ENCODE data around the gene MGMT.
"Not testable (repeated sequence)": the region's sequence is repeated elsewhere in the genome, so short reads cannot be mapped to it uniquely, and the experiment has no call there.

Gene MGMT

DNA sequence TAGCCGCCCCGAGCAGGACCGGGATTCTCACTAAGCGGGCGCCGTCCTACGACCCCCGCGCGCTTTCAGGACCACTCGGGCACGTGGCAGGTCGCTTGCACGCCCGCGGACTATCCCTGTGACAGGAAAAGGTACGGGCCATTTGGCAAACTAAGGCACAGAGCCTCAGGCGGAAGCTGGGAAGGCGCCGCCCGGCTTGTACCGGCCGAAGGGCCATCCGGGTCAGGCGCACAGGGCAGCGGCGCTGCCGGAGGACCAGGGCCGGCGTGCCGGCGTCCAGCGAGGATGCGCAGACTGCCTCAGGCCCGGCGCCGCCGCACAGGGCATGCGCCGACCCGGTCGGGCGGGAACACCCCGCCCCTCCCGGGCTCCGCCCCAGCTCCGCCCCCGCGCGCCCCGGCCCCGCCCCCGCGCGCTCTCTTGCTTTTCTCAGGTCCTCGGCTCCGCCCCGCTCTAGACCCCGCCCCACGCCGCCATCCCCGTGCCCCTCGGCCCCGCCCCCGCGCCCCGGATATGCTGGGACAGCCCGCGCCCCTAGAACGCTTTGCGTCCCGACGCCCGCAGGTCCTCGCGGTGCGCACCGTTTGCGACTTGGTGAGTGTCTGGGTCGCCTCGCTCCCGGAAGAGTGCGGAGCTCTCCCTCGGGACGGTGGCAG lies at the start of gene MGMT:
Gene MGMT, plus strand, starts transcription at position 539 of the 656 bp plus-strand sequence.
- DNase-seq = peak; percentile 95

DNA sequence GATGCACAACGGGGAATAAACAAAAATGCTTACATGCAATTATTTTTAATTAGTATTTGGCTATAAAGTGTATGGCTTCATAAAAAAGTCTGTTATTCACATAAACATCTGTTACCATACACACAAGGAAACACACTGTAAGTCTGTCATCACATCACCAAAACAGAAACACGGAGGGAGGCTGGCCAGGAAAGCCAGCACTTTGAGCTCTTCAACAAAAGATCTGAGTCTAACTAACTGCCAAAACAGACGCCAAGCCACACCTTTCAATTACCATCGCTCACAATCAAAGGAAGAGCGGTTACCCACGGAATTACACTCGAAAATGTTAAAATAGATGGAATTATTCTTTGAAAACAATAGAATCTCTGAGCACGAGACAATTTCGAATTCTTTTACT lies 49.2 kb upstream of the MGMT start:
- DNase-seq = no peak

DNA sequence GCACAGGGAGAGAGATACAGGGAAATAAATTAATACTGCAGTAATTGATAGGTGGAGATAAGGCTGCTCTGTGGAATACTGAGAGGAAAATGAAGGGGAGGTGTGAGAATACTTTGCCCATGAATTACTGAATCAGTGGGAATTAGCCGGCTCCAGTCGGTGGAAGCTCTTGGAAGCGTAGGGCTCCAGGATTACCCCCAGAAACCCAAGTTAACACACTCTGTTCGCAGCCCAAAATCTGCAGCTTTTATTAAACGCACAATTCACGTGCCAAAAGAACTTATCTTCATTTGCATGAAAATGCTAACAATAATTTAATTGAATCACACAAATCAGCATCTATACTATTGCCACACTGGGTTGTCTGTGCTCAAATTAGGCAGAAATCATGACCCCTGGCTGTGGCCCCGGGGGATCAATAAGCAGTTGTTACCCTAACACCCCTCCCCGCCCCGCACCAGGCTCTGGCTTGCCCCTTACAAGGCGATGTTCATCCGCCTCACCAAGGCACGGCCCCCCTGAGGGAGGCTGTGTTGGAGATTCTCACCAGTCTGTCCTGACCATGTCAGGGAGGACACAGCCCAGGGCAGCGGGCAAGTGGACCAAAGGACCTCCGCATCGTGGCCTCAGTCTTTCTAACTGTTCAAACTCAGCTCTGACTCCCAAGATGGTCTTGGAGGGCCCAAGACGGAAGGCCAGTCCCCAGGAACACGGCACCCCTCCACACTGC lies 48.4 kb upstream of the MGMT start:
- DNase-seq = no peak

DNA sequence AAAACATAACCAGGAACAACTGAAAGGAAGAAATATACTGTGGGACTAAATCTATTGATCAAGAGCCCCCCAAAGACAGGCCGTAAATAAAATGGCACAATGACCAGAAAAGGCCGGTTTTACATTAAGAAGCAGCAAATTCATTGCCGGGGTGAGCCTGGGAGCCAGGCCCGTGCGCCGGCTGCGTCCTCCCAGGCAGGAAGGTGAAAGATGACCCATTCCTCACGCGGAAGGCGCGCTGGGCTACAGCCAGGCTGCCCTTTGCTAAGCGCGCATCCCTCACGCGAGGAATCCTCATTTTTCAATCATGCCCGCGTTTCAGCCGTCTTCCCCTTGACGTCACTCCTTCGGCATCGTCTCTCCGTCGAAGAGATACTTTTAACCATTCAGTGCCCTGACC lies 47.6 kb upstream of the MGMT start:
- no peak for DNase-seq

DNA sequence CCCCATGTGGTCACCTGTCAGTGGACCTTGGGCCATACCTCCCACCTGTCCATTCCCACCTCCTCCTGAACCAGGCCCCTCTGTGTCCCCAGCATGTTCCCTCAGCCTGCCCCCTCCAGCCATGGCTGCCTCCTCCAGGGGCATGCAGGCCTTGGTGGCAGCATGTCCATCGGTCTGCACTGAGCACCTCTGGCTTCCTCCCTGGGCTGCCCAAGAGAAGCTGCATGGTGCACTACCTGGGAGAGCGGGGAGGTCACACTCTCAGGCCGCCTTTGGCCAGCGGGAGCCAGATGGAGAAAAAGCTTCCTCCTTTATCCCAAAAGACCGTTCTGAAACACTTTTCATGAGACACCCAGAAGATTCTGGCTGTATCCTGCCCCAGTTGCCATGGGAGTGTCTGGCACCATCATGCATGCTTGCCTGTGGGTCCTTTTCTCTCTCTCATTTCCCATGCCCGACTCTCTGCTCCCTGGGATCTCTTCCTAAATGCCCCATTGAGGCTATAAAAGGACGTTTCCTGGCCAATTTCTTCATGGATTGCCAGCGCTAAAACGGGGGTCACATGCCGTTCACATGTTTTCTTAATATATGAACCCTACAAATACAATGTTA lies 45.5 kb upstream of the MGMT start:
- DNase-seq = no peak

DNA sequence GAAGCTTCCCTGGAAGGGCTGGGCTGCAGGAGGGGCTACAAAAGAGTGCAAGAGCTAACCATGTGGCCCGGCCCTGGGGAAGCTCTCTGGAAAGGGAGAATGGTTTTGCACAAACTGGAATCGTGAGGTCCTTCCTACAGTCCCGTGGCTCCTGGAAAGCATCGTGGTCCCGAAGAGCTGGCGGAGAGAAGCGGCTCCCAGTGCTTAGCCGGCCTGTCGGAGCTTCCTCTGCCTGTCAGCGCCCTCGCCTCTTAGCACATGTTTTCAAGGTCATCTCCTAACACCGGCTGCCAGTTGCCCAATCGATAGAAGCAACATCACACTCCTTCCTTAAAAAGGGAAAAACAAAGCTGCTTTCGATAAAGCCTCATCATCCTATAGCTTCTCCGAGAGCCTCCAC lies 42.1 kb upstream of the MGMT start:
- no peak for DNase-seq

DNA sequence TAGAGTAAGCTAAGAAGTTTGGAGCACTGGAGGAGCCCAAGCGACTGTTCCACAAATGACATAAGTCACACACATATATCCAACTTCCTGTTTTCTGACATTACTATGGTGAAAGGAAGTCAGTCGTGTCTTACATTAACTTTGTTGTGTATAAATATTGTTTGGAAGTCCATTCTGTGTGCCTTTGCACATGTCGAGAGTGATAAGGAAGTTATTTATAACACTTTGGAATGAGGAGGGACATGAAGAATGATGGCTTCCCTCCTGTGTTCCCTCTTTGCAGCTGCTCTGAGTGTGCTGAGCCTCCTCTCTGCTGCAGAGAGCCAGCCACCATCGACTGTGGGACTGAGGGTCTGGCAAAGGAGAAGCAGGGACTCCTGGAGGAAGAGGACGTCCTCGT lies 40.4 kb upstream of the MGMT start:
- DNase-seq = no peak

DNA sequence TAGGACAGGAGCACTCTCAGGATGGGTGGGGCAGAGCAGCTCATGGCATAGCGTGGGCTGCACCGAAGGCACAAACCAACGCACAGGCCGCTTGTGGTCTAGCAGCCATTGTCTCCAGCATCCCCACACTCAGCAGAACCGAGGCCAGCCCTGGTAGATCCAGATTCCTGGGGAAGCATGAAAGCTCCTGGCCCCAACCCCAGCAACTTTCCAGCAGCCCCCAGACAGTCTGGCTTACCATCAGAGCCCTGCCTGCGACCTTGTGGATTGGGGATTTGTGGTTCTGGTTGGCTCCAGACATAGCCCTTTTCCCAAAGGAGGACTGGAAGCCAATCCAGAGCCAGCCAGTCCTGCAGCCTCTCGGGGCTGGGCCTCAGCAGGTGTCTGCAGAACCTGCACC lies 33.8 kb upstream of the MGMT start:
- no peak for DNase-seq

DNA sequence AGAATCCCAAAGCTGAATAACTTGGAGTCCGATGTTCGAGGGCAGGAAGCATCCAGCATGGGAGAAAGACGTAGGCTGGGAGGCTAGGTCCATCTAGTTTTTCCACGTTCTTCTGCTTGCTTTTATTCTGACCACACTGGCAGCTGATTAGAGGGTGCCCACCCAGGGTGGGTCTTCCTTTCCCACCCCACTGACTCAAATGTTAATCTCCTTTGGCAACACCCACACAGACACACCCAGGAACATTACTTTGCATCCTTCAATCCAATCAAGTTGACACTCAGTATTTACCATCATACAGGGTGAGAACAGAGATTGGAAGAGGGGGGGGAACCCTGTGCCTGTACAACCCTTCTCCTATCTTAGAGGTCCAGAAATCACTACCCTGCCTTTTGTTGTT lies 31.3 kb upstream of the MGMT start:
- DNase-seq = not testable (repeated sequence)

DNA sequence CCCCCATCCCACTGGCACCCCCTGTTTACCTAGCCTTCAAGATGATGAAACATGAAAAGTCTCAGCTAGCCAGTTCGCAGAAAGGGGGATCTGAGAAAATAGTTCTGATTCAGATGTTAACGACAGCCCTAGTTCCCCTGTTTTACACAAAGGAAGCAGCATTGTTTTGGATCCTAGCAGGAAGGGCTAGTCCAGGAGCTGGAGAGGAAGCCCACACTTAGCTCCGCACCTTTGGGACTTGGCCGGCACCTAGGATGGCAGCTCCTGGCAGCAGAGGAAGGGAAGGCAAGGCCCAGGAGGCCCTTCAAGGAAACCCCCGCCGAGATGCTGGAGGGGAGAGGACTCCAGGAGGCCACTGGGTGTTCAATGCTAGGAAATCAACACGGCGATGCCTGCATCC lies 29.0 kb upstream of the MGMT start:
- DNase-seq = no peak

DNA sequence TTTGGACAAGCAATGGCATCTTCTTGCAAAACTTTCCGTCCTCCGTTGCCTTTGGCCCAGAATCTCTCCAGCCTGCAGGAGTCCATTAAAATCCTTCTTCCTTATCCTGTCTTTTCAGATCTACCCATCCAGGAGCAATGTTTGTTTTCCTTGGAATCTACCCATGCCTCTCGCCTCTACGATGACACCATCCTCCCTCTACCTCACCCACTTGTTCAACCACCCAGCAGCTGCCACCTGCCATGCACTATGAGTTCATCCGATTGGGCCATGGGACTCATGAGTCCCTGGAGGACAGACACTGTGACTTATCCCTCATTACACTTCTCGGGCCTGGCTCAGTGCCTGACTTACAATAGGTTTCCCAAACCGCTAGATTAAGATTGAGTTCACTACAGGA lies 26.8 kb upstream of the MGMT start:
- no peak for DNase-seq

DNA sequence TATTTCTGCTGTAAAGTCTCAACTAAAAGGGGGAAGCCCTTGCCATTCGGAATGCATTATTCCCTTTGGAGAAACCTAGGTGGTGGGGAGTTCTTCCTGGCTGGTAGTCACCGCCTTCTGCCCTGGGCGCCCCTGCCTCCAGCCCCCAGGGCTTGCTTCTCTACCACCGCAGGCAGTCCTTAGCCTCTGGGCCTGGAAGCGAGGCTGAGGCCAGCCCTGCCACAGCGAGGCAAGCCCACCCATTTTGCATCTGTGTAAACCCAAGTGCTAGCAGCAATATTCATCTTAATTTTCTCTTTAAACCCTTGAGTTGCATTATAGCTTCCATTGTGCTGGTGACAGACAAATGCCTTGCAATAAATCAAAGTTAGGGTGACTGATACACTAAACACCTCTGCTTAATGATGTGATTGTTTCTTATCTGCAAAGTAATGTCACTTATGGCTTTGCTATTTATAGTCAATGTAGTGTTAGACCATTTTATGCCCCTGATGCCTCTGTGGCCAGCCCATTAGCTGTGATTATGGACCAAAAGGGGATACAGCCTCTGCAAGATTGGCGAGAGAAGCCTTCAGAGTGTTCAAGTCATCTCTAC lies 26.2 kb upstream of the MGMT start:
- DNase-seq = no peak

DNA sequence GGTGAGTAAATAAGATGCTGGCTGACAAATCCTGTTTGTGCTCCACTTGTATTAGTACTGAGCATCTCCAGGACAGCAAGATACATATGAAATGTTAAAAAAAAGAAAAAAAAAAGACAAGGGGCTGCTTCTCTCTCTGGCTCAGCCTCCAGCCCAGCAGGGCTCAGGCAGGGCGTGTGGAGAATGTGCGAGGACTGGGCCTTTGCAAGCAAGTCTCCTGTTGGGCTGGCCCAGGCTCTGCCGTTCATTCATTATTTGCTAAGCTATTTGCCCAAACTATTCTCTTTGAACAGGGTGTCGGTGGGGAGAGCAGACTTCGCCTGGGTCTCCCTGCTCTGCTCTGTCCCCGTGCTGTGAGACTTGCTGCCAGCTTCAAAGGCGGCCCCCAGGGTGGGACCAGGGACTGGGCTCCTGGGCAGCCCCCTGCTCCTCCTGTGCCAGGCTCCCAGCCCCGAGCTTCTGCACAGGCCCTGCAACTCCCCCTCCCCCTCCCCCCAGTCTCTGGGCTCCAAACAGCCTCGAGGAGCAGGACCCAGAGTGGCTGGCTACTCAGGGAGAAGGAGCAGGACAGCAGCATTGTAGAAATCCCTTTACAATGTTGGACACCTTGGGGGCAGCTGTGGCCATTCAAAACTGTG lies 25.6 kb upstream of the MGMT start:
- no peak for DNase-seq

DNA sequence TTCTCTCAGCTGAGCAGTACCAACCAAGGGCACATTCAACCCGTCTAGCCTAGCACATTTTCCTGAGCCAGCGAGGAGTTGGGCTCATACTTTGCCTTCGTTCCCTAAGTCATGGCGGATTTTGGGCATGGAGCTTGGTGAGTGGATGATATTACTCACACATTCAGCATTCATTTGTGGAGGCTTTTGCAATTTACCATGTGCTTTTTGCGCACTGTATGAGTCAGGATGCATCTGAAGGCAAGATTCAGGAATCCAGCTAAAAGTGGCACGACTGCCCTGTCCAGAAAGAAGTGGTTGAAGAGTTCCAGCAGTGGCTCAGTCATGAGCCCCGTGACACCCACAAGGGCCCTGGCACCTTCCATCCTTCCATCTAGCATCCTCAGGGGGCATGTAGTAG lies 24.2 kb upstream of the MGMT start:
- DNase-seq = no peak

DNA sequence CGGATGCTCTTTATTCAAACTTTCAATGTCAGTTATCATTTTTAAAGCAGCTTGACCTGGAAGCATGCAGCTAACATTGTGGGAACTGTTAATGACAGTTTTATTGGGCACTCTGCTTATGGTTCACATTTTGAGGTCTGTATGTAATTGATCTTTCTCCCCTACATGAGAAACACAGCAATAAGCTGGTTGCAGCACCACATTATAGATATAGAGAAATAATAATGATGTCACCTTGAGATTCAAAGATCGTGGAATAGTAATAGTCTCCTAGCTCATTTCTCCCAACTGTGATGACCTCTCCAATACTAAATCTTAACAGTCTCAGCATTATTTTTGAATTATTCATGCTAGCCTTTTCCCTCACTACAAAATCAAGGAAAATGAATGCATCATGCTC lies 22.7 kb upstream of the MGMT start:
- DNase-seq = no peak

DNA sequence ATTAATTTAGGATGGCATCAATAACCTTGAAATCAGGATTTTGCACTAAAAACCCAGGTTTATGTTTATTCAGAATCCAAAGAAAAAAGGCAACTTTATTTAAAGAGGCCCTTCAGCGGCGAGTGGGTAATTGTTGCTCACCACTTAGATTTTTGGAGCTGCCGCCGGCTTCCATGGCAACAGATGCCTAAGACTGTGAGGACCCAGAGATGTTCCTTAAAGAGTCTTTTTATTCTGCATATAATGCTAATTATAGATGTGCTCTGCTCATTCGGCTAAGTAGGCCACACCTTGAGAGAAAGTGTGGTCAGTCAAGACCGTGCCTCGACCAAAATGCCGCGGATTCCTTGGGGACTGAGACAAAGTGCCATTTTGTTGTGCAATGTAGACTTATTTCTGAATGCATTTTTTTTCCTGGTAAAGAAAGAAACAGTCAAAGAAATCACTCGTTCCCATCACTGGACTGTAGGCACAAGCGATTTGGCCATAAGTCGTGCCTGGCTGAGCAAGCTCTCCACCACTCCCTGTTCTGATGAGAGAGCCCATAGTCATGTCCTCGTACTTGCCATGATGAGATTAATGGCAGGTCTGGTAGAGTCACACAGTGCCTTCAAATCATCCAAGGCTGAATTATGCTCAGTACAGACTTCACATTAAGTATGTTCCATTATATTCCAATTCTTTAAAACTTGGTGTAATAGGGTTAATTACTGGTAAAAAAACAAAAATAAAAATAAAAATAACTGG lies 21.4 kb upstream of the MGMT start:
- no peak for DNase-seq

DNA sequence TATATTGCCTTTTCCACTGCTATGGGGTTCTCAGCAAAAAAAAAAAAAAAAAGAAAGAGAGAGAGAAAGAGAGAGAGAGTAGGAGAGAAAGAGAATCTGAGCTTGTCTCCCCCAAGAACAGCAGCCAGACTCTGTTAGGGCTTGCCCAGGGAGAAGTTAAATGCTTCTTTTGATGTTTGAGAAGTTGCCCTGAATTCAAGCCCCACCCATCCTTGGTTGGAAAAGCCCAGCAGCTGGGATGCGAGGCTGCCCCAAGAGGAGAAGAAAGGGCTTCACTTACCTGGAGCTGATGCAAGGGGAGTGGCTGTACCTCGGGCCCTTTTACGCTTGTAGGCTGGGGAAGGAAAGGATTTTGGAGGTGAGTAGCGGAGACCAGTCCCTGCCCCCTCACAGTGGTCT lies 20.9 kb upstream of the MGMT start:
- DNase-seq = no peak

DNA sequence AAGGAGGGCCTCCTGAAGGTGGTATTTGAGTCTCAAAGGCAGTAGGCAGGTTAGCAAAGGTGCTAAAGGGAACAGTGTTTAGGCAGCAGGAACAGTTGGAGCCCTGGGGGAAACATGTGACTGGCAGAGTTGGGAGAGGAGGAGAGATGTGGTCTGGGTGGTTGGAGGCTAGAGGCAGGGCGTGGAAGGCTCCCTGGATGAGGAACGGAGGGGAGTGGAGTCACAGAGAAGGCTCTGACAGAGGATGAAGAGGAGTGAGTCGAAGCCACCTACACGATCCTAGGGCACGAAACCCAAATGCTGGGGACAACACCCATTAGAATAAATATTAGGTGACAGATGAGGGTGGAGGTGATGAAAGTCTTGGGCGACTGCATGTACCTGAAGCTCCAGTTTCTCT lies 19.6 kb upstream of the MGMT start:
- DNase-seq = no peak

DNA sequence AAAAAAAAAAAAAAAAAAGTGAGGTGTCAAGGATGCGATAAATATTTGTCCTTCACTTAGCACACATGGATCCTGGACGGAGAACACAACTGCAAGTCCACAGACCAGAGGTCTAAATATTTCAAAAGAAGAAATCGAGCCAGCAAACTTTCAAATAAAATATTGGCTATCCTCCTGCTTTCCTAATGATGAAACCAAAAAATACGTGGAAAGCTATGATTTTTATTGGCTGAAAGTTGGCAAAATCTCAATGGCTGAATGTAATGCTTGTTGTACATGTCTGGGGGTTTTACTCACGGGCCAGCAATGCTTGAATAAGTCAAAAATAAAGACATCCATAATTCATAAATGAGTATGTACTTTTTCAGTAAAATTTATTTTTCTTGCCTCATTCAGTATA lies 19.0 kb upstream of the MGMT start:
- DNase-seq = no peak

DNA sequence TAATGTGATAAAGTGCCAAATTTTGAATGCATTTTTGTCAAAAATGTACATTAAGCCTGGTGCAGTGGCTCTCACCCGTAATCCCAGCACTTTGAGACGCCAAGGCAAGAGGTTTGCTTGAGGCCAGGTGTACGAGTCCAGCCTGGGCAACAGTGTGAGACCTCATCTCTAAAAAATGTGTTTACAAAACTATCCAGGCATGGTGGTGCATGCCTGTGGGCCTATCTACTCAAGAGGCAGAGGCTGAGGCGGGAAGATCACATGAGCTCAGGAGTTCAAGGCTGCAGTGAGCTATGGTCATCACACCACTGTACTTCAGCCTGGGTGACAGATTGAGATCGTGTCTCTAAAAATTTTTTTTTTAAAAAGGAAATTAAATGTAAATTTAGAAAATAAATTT lies 18.5 kb upstream of the MGMT start:
- no peak for DNase-seq

DNA sequence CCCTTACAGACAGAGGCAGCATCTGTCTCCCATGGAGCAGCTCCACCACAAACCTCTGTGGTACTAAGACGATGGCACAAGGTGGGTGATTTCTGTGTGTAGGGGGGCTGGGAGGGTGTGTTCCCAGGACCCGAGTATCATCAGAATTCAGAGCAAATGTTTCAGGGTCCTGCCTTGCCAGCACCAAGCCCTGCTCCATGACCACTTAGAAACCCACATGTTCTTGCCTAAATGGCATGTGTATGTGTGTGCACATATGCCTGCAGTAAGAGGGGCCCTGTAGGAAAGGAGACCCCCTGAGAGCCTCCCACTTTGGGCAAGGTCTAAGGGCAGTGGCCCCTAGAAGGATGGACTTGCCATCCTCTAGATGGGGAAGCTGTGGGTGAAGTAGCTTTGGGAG lies 17.1 kb upstream of the MGMT start:
- DNase-seq = no peak

DNA sequence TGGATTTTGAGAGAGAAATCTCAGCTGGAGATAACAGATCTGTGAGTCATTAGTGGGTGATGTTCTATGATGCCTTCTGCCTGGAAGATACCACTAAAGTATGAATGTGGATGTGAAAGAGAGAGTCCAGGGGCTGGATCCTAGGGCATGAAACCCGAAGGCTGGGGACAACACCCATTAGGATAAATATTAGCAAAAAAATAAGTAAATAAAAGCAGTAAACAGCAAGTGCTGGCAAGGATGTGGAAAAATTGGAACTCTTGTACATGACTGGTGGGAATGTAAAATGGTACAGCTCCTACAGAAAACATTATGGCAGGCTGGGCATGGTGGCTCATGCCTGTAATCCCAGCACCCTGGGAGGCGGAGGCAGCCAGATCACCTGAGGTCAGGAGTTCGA lies 16.6 kb upstream of the MGMT start:
- no peak for DNase-seq

DNA sequence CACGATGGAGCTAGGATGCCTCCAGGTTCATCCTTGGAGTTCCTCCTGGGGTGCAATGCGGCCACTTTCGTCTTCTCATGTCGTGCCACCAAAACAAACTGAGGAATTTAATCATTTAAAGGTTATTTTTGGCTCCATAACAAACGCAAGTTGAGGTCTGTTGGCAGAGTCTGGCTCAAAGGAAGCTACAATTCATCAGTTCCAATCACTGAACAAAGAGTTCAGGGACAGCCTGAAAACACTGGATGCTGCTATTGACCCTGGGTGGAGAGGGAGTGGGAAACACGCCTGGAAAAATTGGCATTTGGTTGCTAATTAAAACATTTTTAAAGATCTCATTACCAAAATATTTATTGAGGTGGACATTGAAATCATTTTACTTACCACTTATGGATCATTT lies 11.4 kb upstream of the MGMT start:
- no peak for DNase-seq

All from CD4-positive, alpha-beta T cell treated with Interferon gamma for 1 hour (primary cell).